GM12872 (cell line): ENCODE data around the gene SLC2A9.

ENCODE experiments used
- TF ChIP-seq, protein P1 (sequence below): IDR thresholded peaks from 3 replicates; pipeline ENCODE4 v1.5.1; 2011; ENCODE audit warnings: low read depth, mild to moderate bottlenecking, low read length, moderate library complexity; ENCODE audit not compliant: insufficient read depth

SLC2A9 gene

DNA sequence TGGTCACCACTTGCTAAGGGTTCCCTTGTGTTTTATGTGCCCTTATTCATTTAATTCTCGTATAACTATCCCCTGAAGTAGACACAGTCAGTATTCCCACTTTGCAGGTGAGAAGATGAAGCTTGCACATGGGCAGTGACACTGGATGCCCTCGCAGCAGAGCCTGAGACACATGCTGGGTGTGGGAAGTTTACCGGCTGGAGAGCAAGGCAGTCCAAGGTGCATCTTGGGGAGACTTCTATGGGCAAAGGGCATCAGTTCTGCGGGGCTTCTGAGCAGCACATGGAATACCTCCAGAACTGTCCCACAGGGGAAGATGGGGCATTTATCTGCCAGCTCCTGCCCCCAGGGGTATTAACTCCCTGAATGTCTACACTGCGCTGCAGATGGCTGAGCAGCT lies 92.2 kb downstream of the SLC2A9 start:
- TF ChIP-seq, protein P1, sequence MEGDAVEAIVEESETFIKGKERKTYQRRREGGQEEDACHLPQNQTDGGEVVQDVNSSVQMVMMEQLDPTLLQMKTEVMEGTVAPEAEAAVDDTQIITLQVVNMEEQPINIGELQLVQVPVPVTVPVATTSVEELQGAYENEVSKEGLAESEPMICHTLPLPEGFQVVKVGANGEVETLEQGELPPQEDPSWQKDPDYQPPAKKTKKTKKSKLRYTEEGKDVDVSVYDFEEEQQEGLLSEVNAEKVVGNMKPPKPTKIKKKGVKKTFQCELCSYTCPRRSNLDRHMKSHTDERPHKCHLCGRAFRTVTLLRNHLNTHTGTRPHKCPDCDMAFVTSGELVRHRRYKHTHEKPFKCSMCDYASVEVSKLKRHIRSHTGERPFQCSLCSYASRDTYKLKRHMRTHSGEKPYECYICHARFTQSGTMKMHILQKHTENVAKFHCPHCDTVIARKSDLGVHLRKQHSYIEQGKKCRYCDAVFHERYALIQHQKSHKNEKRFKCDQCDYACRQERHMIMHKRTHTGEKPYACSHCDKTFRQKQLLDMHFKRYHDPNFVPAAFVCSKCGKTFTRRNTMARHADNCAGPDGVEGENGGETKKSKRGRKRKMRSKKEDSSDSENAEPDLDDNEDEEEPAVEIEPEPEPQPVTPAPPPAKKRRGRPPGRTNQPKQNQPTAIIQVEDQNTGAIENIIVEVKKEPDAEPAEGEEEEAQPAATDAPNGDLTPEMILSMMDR, result no peak

DNA sequence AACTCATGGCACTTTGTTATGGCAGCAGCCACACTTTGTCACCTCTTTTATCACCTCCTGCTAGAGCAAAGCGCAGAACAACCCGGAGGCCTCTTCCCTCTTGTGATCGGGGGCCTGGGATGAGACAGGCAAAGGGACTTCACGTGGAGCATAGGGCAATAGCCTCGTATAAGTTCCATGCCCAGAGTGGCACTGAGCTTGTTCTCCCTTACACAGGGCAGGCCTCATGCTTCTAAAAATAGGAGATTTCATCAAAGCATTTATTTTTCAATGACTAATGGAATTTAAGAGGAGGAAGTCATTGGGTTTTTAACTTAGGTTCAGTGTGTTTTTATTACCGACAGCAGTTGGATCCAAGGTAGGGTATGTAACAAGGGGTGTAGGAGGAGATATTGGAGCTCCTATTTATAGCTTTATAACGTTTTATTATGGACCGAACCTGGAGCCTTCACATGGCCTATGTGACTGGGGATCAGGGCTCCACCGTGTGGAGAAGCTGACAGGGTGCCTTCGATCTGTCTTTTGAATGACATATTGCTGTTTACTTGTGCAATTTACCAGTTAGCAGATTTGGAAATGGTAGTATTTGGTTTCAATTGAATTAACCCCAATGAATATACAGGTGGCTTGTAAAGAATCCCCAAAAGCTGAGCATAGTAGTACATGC lies 93.8 kb downstream of the SLC2A9 start:
- TF ChIP-seq, protein P1, result no peak

DNA sequence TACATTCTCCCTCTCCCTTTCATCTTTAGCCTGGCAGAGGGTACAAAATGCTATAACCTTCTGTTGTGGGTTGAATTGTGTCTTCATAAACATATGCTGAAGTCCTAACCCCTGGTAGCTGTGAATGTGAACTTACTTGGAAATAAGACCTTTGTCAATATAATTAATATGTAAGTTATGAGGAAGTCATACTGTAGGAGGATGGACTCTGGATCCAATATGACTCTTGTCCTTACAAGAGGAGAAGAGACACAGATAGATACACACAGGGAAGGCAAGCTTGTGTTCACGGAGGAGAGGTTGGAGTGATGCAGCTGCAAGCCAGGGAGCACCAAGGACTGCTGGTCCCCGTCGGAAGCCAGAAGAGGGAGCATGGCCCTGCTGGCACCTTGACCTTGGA lies 94.7 kb downstream of the SLC2A9 start:
- TF ChIP-seq, protein P1, result no peak

DNA sequence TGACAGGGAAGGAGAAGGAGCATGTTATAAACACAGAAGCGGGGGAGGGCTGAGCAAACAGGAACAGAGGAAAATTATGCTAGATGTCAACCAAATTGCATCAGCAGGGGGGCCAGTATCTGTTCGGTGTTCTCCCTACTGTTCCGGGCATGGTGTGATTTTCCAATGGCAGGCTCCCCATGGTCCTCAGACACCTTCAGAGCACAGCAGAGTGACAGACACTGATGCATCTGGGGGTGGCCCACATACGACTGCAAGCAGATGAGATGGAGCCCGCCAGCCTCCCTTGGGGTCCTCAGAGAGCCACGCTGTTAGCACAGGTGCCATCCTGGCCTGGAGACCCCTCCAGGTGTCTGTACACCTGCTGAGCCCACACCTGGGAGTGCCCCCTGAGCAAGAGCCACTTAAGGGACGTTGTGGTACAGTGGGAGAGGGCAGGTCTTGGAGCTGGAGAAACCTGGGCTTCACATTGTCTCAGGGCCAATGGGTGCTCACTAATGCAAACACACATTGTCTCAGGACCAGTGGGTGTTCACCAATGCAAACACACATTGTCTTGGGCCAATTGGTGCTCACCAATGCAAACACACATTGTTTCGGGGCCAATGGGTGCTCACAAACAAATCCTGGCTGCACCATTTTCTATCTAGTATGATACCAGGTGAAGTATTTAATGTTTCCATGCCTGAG lies 95.4 kb downstream of the SLC2A9 start:
- TF ChIP-seq, protein P1, result no peak

DNA sequence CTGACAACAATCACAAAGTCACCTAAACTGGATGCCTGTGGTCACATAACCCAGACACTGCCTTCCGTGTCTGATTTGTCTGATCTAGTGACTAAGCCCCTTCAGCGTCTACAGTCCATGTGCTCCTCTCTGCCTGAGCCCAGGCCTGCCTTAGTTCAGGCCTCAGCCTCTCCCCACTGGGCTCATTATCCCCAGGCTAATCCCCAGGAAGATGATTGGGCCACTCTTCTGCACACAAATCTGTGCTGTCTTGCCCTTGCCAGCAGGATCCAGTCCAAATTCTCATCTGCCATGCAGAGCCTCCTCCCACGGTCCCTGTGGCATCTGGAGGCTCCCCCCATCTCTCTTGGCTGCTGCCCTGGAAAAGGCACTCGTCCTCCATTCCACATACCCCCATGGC lies 96.5 kb downstream of the SLC2A9 start:
- TF ChIP-seq, protein P1, result no peak

DNA sequence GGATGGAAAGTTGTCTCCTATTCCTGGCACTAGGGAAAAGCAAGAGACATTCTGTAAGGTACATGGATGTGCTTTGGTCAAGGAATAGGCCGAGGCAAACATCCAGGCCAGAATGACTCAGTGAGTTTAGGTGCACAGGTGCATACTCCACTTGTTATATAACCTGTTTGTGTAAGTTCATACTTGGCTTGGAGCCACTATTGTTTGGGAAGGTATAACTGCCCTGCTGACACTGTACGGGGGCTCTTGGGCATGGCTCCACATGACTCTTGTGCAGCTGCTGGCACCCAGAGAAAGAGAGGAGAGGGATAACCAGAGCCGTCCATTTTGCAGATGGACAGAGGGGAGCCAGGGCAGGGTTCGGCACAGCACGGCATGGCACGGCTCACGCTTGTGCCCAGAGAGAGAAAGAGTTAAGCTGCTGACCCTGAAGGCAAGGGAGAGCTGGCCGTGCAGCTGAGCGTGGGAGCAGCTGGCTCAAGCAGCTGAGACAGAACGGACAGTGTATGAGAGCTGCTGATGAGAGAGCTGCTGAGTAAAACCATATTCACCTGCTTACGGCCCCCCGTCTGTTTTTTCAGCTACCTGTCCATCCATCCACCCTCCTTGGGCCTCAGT lies 98.0 kb downstream of the SLC2A9 start:
- TF ChIP-seq, protein P1, result no peak

DNA sequence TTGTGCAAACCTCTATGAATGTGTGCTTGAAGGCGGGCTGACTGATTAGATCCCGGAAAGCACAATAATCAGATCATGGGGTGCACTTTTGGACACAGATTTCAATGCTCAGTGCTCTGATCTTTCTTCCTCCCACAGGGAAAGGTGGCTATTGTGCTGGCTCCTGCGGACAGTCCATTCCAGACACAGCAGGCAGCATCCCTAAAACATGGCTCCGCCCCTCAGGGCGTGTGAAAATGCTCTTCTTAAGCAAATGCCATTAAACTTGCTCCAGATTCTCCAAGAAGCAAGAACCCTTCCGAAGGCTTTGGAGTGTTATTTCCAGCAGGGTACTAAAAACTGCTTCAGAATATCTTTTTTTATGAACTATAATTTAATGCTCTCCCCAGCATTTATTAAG lies 100.0 kb downstream of the SLC2A9 start:
- TF ChIP-seq, protein P1, result no peak
